ENCODE results near the gene PROSER3.

Gene PROSER3

DNA sequence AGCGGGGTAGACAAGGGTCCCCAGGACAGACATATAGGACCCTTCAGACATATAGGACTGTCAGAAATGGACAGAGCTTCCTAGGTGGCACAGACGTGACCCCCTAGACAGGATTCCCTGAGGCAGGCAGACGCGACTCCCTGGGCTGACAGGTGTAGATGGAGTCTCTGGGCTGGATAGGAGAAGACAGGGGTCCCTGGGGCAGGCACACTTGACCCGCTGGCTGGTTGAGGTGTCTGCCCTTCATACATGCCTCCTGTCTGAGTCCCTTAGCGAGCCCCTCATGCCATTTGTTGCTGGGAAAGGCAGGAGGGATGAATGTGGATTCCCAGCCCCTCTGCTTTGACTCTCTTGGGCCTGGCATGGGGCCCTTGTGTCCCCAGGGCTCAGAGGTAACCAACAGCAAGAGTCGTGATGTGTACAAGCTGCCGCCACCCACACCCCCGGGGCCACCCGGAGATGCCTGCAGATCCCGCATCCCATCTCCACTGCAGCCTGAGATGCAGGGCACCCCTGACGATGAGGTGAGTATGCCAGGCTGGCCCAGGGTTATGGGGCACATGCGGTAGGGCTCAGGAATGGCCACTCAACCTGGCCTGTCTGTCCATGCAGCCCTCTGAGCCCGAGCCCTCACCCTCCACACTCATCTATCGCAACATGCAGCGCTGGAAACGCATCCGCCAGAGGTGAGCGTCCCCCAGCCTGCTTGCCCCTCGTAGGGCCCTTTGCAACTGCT, 4.2 kb upstream of the PROSER3 start:
- no peak for TF ChIP-seq EZH2phosphoT487 (IDR thresholded peaks at IDR 0.05; ENCODE audit: borderline replicate concordance, low read length)
- no peak for TF ChIP-seq CTCF (IDR thresholded peaks at IDR 0.05; ENCODE audit: low read depth, low read length, poor library complexity, severe bottlenecking)
- peaks cover 11% of the 10 kb centered on the region for H3K79me2 ChIP-seq (ENCODE audit: control insufficient read depth, low read length)
- H3K27ac ChIP-seq (ENCODE audit: low read depth, low read length) = no peak overlapping the region
- no peaks in the 10 kb centered on the region for H4K20me1 ChIP-seq (ENCODE audit: control insufficient read depth, insufficient read depth, low read depth, low read length)
- H3K4me3 ChIP-seq (ENCODE audit: low read length) = no peak overlapping the region
- H3F3A ChIP-seq (ENCODE audit: control insufficient read depth, insufficient read depth) = no peaks in the 10 kb centered on the region
- no peaks in the 10 kb centered on the region for H3K9me3 ChIP-seq (ENCODE audit: control insufficient read depth, insufficient read depth, low read length)
- no peaks in the 10 kb centered on the region for H3K9me2 ChIP-seq (replicated peaks; ENCODE audit: control insufficient read depth, low read length)
- no peaks in the 10 kb centered on the region for H3K27me3 ChIP-seq (ENCODE audit: control insufficient read depth, low read length)
- no peaks in the 10 kb centered on the region for H3K36me3 ChIP-seq (ENCODE audit: control insufficient read depth, low read length)
- no peak overlapping the region for H3K4me2 ChIP-seq (ENCODE audit: low read length)
- peaks cover 22% of the 10 kb centered on the region for H3K4me1 ChIP-seq (ENCODE audit: control insufficient read depth, low read length)

GRCh38 chr19:35754370-35755130, 3.4 kb upstream of the PROSER3 start:
- Histone ChIP-seq H4K20me1 (ENCODE audit: control insufficient read depth, insufficient read depth, low read depth, low read length) (0 out of 2 replicates have a peak, but pooled peaks cover 4% of the 10 kb centered on the region), H3K36me3 (ENCODE audit: control insufficient read depth, low read length) (peaks cover 4% of the 10 kb centered on the region), H3K9me3 (ENCODE audit: control insufficient read depth, insufficient read depth, low read length) (no peaks in the 10 kb centered on the region), H3K27me3 (ENCODE audit: control insufficient read depth, low read length) (no peaks in the 10 kb centered on the region), H3K4me3 (ENCODE audit: low read length) (no peak overlapping the region), H3F3A (ENCODE audit: control insufficient read depth, insufficient read depth) (no peaks in the 10 kb centered on the region), H3K79me2 (ENCODE audit: control insufficient read depth, low read length) (peaks cover 15% of the 10 kb centered on the region), H3K4me2 (ENCODE audit: low read length) (no peak overlapping the region), H3K4me1 (ENCODE audit: control insufficient read depth, low read length) (peaks cover 25% of the 10 kb centered on the region), H3K27ac (ENCODE audit: low read depth, low read length) (no peak overlapping the region), H3K9me2 (replicated peaks; ENCODE audit: control insufficient read depth, low read length) (no peaks in the 10 kb centered on the region)
- no peak for TF ChIP-seq CTCF (IDR thresholded peaks at IDR 0.05; ENCODE audit: low read depth, low read length, poor library complexity, severe bottlenecking)
- no peak for TF ChIP-seq EZH2phosphoT487 (IDR thresholded peaks at IDR 0.05; ENCODE audit: borderline replicate concordance, low read length)

GRCh38 chr19:35755131-35755549, 2.8 kb upstream of the PROSER3 start:
- Histone ChIP-seq H3K36me3 (ENCODE audit: control insufficient read depth, low read length) (peaks cover 9% of the 10 kb centered on the region), H3K79me2 (ENCODE audit: control insufficient read depth, low read length) (peaks cover 20% of the 10 kb centered on the region), H3K4me3 (ENCODE audit: low read length) (no peak overlapping the region), H3K9me3 (ENCODE audit: control insufficient read depth, insufficient read depth, low read length) (no peaks in the 10 kb centered on the region), H3K9me2 (replicated peaks; ENCODE audit: control insufficient read depth, low read length) (no peaks in the 10 kb centered on the region), H3F3A (ENCODE audit: control insufficient read depth, insufficient read depth) (no peaks in the 10 kb centered on the region), H3K27me3 (ENCODE audit: control insufficient read depth, low read length) (no peaks in the 10 kb centered on the region), H3K27ac (ENCODE audit: low read depth, low read length) (no peak overlapping the region), H3K4me2 (ENCODE audit: low read length) (no peak overlapping the region), H3K4me1 (ENCODE audit: control insufficient read depth, low read length) (peaks cover 24% of the 10 kb centered on the region), H4K20me1 (ENCODE audit: control insufficient read depth, insufficient read depth, low read depth, low read length) (0 out of 2 replicates have a peak, but pooled peaks cover 4% of the 10 kb centered on the region)
- TF ChIP-seq EZH2phosphoT487 (IDR thresholded peaks at IDR 0.05; ENCODE audit: borderline replicate concordance, low read length) (no peak), CTCF (IDR thresholded peaks at IDR 0.05; ENCODE audit: low read depth, low read length, poor library complexity, severe bottlenecking) (no peak)
